GM12801 (cell line): ENCODE results near the gene CELF4.

ENCODE experiments used
- CTCF ChIP-seq: IDR thresholded peaks from one replicate; pipeline ENCODE4 v1.5.1; 2011; ENCODE audit warnings: control low read depth; ENCODE audit not compliant: insufficient read length; ENCODE audit errors: extremely low read depth

CELF4 gene

DNA sequence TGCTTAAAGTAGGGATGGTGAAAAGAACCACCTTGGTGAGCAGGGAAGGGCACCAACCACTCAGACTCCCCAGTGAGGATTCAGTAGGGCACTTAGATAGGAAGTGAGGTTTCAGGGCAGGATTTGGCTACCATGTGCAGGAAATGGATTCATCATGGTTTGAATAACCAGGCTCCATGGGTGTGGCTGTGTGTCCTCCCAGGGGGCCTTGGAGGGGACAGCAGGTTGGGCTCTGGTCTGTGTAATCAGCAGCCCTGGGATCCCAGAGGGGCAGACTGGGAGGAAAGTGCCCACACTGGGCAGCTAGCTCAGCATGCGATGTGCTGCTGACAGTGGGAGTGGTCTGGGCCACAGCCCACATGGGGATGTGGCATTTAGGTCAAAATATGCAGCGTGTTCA lies 224.6 kb downstream of the CELF4 start:
- TF ChIP-seq CTCF = no peak

GRCh38 chr18:37339701-37340215 lies 225.8 kb downstream of the CELF4 start:
- TF ChIP-seq CTCF = no peak

DNA sequence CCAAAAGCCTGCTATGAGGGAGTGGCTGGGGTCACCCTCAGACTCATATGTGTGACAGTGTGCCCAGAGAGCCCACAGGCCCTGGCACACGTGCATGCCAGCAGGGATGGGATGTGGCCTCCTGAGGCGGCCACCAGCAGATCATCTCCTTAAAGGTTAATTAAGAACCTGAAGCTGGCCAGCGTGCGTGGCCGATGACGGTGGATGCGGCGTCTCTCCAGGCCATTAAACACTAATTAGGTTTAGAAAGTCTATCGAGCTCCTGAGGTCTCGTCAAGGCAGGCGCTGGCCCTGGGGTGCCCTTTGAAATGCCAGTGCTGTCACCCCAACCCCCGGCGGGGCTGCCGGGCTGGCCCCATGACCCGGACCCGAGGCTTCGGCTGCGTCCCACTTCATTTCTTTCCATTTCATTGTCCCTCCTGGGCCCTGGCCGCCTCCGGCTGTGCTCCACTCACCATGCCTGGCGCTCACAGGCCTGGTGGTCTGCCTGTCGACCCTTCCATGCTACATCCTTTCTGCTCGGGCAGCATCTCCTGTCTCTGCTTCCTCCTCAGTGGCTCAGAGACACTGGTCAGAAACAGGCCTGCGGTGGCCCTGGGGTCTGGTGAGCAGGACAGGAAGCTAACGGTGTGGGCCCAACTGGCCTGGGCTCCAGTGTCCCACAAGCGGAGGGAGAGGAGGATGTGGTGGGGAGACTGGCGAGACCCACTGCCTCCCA lies 228.9 kb downstream of the CELF4 start:
- TF ChIP-seq CTCF = no peak

DNA sequence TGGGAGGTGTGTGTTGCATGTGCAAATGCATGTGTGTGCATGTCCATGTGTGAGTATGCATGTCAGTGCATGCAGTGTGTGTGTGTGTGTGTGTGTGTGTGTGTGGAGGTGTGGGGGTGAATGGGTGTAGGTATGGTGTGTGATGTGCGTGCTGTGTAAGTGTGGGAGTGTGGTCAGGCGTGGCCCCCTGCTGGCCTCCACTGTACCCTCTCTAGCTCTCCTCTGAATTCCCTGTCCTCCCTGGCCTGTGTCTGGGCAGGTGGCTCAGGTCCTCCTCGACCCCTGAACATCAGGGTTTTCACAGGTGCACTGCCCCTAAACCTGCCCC lies 230.2 kb downstream of the CELF4 start:
- no peak for TF ChIP-seq CTCF

DNA sequence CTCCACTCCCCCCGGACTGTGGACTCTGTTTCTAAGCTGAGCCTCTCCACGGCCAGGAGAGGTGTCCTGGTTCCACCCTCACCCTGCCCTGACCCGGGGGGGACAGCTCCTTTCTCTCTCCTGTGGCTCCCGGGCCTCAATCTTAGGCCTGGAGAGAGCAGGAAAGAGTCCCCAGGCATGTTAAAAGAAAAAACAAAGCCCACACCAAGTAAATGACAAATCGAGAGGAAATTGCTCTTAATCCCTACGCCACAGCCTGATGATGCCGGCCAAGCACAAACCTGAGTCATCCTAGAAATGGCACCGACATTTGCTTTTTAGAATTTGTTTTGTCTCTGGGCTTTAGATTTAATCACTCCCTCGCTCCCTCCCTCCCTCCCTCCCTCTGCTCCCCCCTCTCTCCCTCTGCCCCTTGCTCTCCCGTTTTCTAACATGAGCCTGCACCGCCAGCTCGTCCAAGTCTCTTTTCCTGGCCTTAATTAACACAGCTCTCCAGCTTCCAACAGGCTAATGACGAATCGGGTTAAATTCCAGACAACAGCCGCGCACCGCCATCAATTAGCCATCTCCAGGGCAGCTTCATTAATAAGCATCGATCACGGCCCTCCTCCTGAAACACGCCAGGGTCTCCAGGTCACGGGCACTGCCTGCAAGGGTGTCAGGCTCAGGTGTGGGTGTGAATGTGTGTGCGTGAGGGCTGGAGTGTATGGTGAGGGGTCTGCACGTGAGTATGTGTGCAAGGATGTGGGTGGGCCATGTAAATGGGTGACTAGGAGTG lies 230.8 kb downstream of the CELF4 start:
- no peak for TF ChIP-seq CTCF

- TF ChIP-seq CTCF = no peak
These were observed 232.8 kb downstream of the CELF4 start for GRCh38 chr18:37332628-37333420.

DNA sequence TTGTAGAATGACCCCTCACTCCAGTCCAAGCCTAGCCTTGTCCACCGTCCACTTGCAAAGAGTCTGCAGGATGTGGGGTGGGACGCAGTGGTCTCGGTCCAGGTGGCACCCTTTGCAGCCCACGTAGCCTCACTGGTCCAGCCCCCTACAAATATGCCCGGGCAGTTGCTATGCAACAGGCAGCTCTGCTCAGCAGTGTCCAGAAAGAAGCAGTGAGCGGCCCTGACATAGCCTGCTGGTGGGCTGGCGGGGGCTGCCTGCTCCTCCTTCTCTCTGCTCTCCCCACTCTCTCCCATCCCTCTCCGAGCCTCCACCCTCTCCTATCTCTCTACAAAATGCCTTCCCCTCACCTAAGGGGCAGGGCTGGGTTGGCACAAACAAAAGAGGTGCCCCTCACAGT lies 233.4 kb downstream of the CELF4 start:
- TF ChIP-seq CTCF = no peak
